IMR-90 (cell line): Measurements from ENCODE around the gene RPL23. TPM values are rescaled to one million over a fixed set of nuclear protein-coding genes. Genes with fewer than 3 reads are reported as not detected.

Source experiments
- ATAC-seq: fragments of 200-7000 bp; cut with Tn5 transposase; 2 replicates; pipeline ENCODE4 v1.9.1; 2020; ENCODE audit warnings: low read depth, mild to moderate bottlenecking, moderate library complexity
- BruUV-seq: library from RNA; stranded (reverse); fragments of 400-500 nt; replicated peaks from 2 replicates; lab custom pipeline; 2021; lab: Mats Ljungman, UMichigan
- CTCF ChIA-PET: fragments of 300-600 bp; formaldehyde crosslinking; extraction: SDS; loops from one replicate; lab custom pipeline; 2021; ENCODE audit warnings: antibody characterized with exemption; lab: Yijun Ruan, JAX
- POLR2A ChIA-PET: fragments of 300-600 bp; sonication (Branson Sonifier 250); formaldehyde crosslinking; loops from one replicate; lab custom pipeline; 2022; ENCODE audit warnings: antibody characterized with exemption; ENCODE audit not compliant: unreplicated experiment; lab: Charles Lee
- DNase-seq: peaks from one replicate; pipeline ENCODE4 v3.0.0; 2013
- H2AFZ ChIP-seq: replicated peaks from 2 replicates; pipeline ENCODE3; 2013; ENCODE audit warnings: low read length, mild to moderate bottlenecking; ENCODE audit not compliant: poor library complexity
- H2AK5ac ChIP-seq: 2 replicates; pipeline ENCODE4 v1.6.1; 2013; ENCODE audit warnings: low read depth, low read length, inconsistent platforms
- H2AK9ac ChIP-seq: replicated peaks from 2 replicates; pipeline ENCODE3; 2013; ENCODE audit warnings: mild to moderate bottlenecking, low read depth, low read length, moderate library complexity; ENCODE audit not compliant: poor library complexity
- H2BK120ac ChIP-seq: 2 replicates; pipeline ENCODE4 v1.6.1; 2013; ENCODE audit warnings: low read depth, low read length, inconsistent platforms
- H2BK15ac ChIP-seq: 3 replicates; pipeline ENCODE4 v1.6.1; 2013; ENCODE audit warnings: low read depth, low read length, inconsistent platforms
- H2BK20ac ChIP-seq: 2 replicates; pipeline ENCODE4 v1.6.1; 2013; ENCODE audit warnings: low read depth, mild to moderate bottlenecking, inconsistent platforms, low read length, moderate library complexity
- H2BK5ac ChIP-seq: 2 replicates; pipeline ENCODE4 v1.6.1; 2013; ENCODE audit warnings: mild to moderate bottlenecking, low read depth, low read length, inconsistent platforms; ENCODE audit not compliant: poor library complexity, severe bottlenecking
- H3K14ac ChIP-seq: replicated peaks from 2 replicates; pipeline ENCODE4 v1.6.1; 2013; ENCODE audit warnings: low read depth, low read length, inconsistent platforms
- H3K18ac ChIP-seq: 2 replicates; pipeline ENCODE4 v1.6.1; 2013; ENCODE audit warnings: low read depth, low read length, control low read depth
- H3K23ac ChIP-seq: 2 replicates; pipeline ENCODE4 v1.6.1; 2013; ENCODE audit warnings: low read depth, low read length, inconsistent platforms
- H3K27ac ChIP-seq: 2 replicates; pipeline ENCODE4 v1.5.1; 2013; ENCODE audit warnings: mild to moderate bottlenecking, control low read depth, low read length; ENCODE audit not compliant: insufficient read depth
- H3K27me3 ChIP-seq: 2 replicates; pipeline ENCODE4 v1.6.1; 2013; ENCODE audit warnings: low read length; ENCODE audit not compliant: control insufficient read depth, insufficient read depth
- H3K36me3 ChIP-seq: 2 replicates; pipeline ENCODE4 v1.6.1; 2013; ENCODE audit warnings: low read length, mixed read lengths; ENCODE audit not compliant: control insufficient read depth, insufficient read depth
- H3K4ac ChIP-seq: 2 replicates; pipeline ENCODE4 v1.6.1; 2013; ENCODE audit warnings: low read depth, low read length, inconsistent platforms
- H3K4me1 ChIP-seq: 2 replicates; pipeline ENCODE4 v1.6.1; 2013; ENCODE audit warnings: low read length, mixed read lengths; ENCODE audit not compliant: control insufficient read depth, insufficient read depth
- H3K4me2 ChIP-seq: 2 replicates; pipeline ENCODE4 v1.6.1; 2013; ENCODE audit warnings: low read depth, mild to moderate bottlenecking, control low read depth, low read length, moderate library complexity
- H3K4me3 ChIP-seq: 2 replicates; pipeline ENCODE4 v1.5.1; 2013; ENCODE audit warnings: low read depth, mild to moderate bottlenecking, control low read depth, low read length, moderate library complexity; ENCODE audit not compliant: insufficient read depth
- H3K56ac ChIP-seq: 2 replicates; pipeline ENCODE4 v1.6.1; 2013; ENCODE audit warnings: low read length, inconsistent platforms; ENCODE audit not compliant: insufficient read depth; ENCODE audit errors: extremely low read depth
- H3K79me1 ChIP-seq, 2 experiments: 2 replicates each; pipeline ENCODE4 v1.6.1; 2013; ENCODE audit warnings: low read length in 2 of 2, inconsistent platforms in 1 of 2, low read depth in 1 of 2
- H3K9ac ChIP-seq: 2 replicates; pipeline ENCODE4 v1.6.1; 2013; ENCODE audit warnings: low read depth, low read length, control low read depth
- H3K9me1 ChIP-seq: 2 replicates; pipeline ENCODE4 v1.6.1; 2013; ENCODE audit warnings: low read length, inconsistent platforms; ENCODE audit not compliant: insufficient read depth
- H3K9me3 ChIP-seq: 2 replicates; pipeline ENCODE4 v1.6.1; 2013; ENCODE audit warnings: low read length; ENCODE audit not compliant: control insufficient read depth, insufficient read depth
- H4K20me1 ChIP-seq: 2 replicates; pipeline ENCODE4 v1.6.1; 2013; ENCODE audit warnings: low read length, inconsistent platforms; ENCODE audit not compliant: insufficient read depth
- H4K5ac ChIP-seq: 2 replicates; pipeline ENCODE4 v1.6.1; 2013; ENCODE audit warnings: mild to moderate bottlenecking, low read depth, low read length, control low read depth
- H4K8ac ChIP-seq, 2 experiments: 2 replicates each; pipeline ENCODE4 v1.6.1; 2013; ENCODE audit warnings: low read depth in 2 of 2, low read length in 2 of 2, control low read depth in 1 of 2, inconsistent platforms in 1 of 2
- H4K91ac ChIP-seq: 2 replicates; pipeline ENCODE4 v1.6.1; 2013; ENCODE audit warnings: low read depth, low read length, inconsistent platforms; ENCODE audit not compliant: insufficient read depth
- BHLHE40 ChIP-seq: fragments of 150-350 bp; IDR thresholded peaks from 2 replicates; pipeline ENCODE4 v1.6.1; 2016; ENCODE audit warnings: mild to moderate bottlenecking, low read depth, low read length
- CEBPB ChIP-seq: IDR thresholded peaks from 2 replicates; pipeline ENCODE4 v1.6.1; 2012; ENCODE audit warnings: low read depth, low read length, improper control_type of control experiment
- CHD1 ChIP-seq: IDR thresholded peaks from 2 replicates; pipeline ENCODE4 v1.6.1; 2012; ENCODE audit warnings: low read depth, low read length, improper control_type of control experiment
- FOS ChIP-seq: fragments of 150-350 bp; IDR thresholded peaks from 2 replicates; pipeline ENCODE4 v1.6.1; 2016; ENCODE audit warnings: low read depth, low read length
- MAFK ChIP-seq: IDR thresholded peaks from 2 replicates; pipeline ENCODE4 v1.6.1; 2012; ENCODE audit warnings: low read depth, low read length, improper control_type of control experiment
- MAZ ChIP-seq: IDR thresholded peaks from 2 replicates; pipeline ENCODE4 v1.6.1; 2012; ENCODE audit warnings: low read depth, mild to moderate bottlenecking, low read length, improper control_type of control experiment, moderate library complexity, borderline replicate concordance
- MXI1 ChIP-seq: IDR thresholded peaks from 2 replicates; pipeline ENCODE4 v1.6.1; 2012; ENCODE audit warnings: low read depth, mild to moderate bottlenecking, low read length, moderate library complexity, borderline replicate concordance
- NFE2L2 ChIP-seq: fragments of 150-350 bp; IDR thresholded peaks from 2 replicates; pipeline ENCODE4 v1.6.1; 2016; ENCODE audit warnings: low read depth, mild to moderate bottlenecking, low read length
- POLR2A ChIP-seq: IDR thresholded peaks from 2 replicates; pipeline ENCODE4 v1.6.1; 2012; ENCODE audit warnings: mild to moderate bottlenecking, low read depth, low read length
- RAD21 ChIP-seq: IDR thresholded peaks from 2 replicates; pipeline ENCODE4 v1.6.1; 2012; ENCODE audit warnings: low read length, improper control_type of control experiment
- RCOR1 ChIP-seq: IDR thresholded peaks from 2 replicates; pipeline ENCODE4 v1.6.1; 2012; ENCODE audit warnings: mild to moderate bottlenecking, low read length, improper control_type of control experiment; ENCODE audit not compliant: insufficient replicate concordance
- RFX5 ChIP-seq: IDR thresholded peaks from 2 replicates; pipeline ENCODE4 v1.8.0; 2012; ENCODE audit warnings: low read depth, mild to moderate bottlenecking, low read length, moderate library complexity
- SMC3 ChIP-seq: fragments of 150-350 bp; IDR thresholded peaks from 2 replicates; pipeline ENCODE4 v1.6.1; 2016; ENCODE audit warnings: low read depth, mild to moderate bottlenecking, antibody characterized with exemption, low read length, moderate library complexity
- WGBS, 2 experiments: methylation state at CpG; one replicate each; pipeline versions ENCODE4 v1.1.5 to v1.1.7; 2013; ENCODE audit warnings: missing lambda C conversion rate in 2 of 2; ENCODE audit not compliant: insufficient read length in 1 of 2; ENCODE audit errors: extremely low coverage in 2 of 2; 5-methylcytosine and 5-hydroxymethylcytosine counted together
- dilution Hi-C: fragments of 300-500 bp; cut with HindIII; formaldehyde crosslinking; loops from one replicate; pipeline ENCODE4 v1.14.3; 2018; ENCODE audit warnings: low sequenced_read_pairs; ENCODE audit not compliant: unreplicated experiment
- in situ Hi-C: fragments of 300-500 bp; cut with MboI; formaldehyde crosslinking; loops from 3 replicates; pipeline ENCODE4 v1.14.3; 2019; ENCODE audit warnings: low sequenced_read_pairs, inconsistent platforms, mixed read lengths
- intact Hi-C: fragments of 100-400 bp; cut with micrococcal nuclease; formaldehyde crosslinking; loops from 2 replicates; pipeline ENCODE4 v1.10.0; 2022
- polyA plus RNA-seq, 3 experiments: library from polyadenylated mRNA; depleted of rRNA; stranded (reverse); fragments of >200 nt; gene quantifications; 2 replicates each; pipeline ENCODE4 v1.2.3, GENCODE V29; 2012; ENCODE audit warnings: low replicate concordance in 1 of 3
- total RNA-seq: library from RNA; depleted of rRNA; stranded (reverse); fragments of >200 nt; gene quantifications from 2 replicates; pipeline ENCODE4 v1.2.3, GENCODE V29; 2012
- TF ChIP-seq, protein P1 (sequence below): fragments of 150-350 bp; IDR thresholded peaks from 2 replicates; pipeline ENCODE4 v1.6.1; 2016; ENCODE audit warnings: low read depth, mild to moderate bottlenecking, low read length, moderate library complexity, borderline replicate concordance
- TF ChIP-seq, protein P2 (sequence below): conservative IDR thresholded peaks from 2 replicates; pipeline ENCODE4 v1.5.1; 2012; ENCODE audit warnings: mild to moderate bottlenecking, low read depth, low read length, improper control_type of control experiment
- TF ChIP-seq, protein P3 (sequence below): fragments of 150-350 bp; IDR thresholded peaks from 2 replicates; pipeline ENCODE4 v1.6.1; 2017; ENCODE audit warnings: mild to moderate bottlenecking, antibody characterized with exemption, low read length, low read depth

RPL23 gene
- total and polyA plus RNA-seq, 2 of the 4 experiments (the other 2 are of a cell fraction): 1,170 to 2,308 TPM

DNA sequence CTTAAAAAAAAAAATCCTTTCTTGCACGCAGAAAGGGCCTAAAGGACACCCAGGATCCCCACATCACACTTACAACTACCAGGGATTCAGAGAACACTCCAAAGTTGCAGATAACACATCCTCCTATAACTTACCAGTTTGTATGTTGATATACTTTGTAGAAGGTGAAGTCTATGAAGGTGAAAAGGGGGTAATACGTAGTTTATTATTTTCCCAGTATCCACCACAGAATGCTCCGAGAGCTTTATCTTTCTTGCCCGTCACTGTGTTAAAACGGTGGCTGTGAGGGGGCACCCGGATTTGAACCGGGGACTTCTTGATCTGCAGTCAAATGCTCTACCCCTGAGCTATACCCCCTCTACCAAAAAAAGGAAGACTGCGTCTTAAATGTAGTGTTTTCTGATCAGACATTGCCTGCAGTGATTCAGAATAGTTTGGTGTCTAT, 7.9 kb upstream of the RPL23 start:
- no peak overlapping the region for H2BK15ac ChIP-seq
- BruUV-seq: no TSS peak
- ChIA-PET POLR2A (interaction anchor here (0.7 kb wide), 1 partner anchor 19 kb away, joined by 3 read pairs; no protein-coding TSS in a partner anchor), CTCF (no interaction called here)
- DNase-seq (no peak), ATAC-seq (peak; percentile 10; the same call in 1 of the 2 replicates)
- H3K9ac ChIP-seq: no peak overlapping the region
- H3K27ac ChIP-seq: no peak overlapping the region
- no peak overlapping the region for H2AK9ac ChIP-seq
- H3K9me1 ChIP-seq: 0 out of 2 replicates have a peak, but pooled peaks cover 3% of the 10 kb centered on the region
- in situ Hi-C loops: no loop called here
- H4K20me1 ChIP-seq: no peaks in the 10 kb centered on the region
- no peak overlapping the region for H4K5ac ChIP-seq
- no peak overlapping the region for H2BK120ac ChIP-seq
- no peak overlapping the region for H2BK5ac ChIP-seq
- no peak overlapping the region for H3K14ac ChIP-seq
- no peaks in the 10 kb centered on the region for H3K27me3 ChIP-seq
- H2AFZ ChIP-seq: no peak overlapping the region
- no peaks in the 10 kb centered on the region for H3K36me3 ChIP-seq
- no peak for TF ChIP-seq SMC3
- TF ChIP-seq, protein P1, sequence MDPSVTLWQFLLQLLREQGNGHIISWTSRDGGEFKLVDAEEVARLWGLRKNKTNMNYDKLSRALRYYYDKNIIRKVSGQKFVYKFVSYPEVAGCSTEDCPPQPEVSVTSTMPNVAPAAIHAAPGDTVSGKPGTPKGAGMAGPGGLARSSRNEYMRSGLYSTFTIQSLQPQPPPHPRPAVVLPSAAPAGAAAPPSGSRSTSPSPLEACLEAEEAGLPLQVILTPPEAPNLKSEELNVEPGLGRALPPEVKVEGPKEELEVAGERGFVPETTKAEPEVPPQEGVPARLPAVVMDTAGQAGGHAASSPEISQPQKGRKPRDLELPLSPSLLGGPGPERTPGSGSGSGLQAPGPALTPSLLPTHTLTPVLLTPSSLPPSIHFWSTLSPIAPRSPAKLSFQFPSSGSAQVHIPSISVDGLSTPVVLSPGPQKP: no peak
- TF ChIP-seq RFX5: no peak
- TF ChIP-seq, protein P2, sequence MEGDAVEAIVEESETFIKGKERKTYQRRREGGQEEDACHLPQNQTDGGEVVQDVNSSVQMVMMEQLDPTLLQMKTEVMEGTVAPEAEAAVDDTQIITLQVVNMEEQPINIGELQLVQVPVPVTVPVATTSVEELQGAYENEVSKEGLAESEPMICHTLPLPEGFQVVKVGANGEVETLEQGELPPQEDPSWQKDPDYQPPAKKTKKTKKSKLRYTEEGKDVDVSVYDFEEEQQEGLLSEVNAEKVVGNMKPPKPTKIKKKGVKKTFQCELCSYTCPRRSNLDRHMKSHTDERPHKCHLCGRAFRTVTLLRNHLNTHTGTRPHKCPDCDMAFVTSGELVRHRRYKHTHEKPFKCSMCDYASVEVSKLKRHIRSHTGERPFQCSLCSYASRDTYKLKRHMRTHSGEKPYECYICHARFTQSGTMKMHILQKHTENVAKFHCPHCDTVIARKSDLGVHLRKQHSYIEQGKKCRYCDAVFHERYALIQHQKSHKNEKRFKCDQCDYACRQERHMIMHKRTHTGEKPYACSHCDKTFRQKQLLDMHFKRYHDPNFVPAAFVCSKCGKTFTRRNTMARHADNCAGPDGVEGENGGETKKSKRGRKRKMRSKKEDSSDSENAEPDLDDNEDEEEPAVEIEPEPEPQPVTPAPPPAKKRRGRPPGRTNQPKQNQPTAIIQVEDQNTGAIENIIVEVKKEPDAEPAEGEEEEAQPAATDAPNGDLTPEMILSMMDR: no peak
- TF ChIP-seq POLR2A: no peak
- no peak for TF ChIP-seq BHLHE40
- no peak for TF ChIP-seq FOS
- TF ChIP-seq MAFK: no peak
- TF ChIP-seq RCOR1: no peak
- TF ChIP-seq MXI1: no peak
- no peak for TF ChIP-seq CEBPB
- TF ChIP-seq NFE2L2: no peak
- TF ChIP-seq CHD1: no peak
- no peak for TF ChIP-seq RAD21
- no peak for TF ChIP-seq MAZ
- TF ChIP-seq, protein P3, sequence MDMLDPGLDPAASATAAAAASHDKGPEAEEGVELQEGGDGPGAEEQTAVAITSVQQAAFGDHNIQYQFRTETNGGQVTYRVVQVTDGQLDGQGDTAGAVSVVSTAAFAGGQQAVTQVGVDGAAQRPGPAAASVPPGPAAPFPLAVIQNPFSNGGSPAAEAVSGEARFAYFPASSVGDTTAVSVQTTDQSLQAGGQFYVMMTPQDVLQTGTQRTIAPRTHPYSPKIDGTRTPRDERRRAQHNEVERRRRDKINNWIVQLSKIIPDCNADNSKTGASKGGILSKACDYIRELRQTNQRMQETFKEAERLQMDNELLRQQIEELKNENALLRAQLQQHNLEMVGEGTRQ: no peak
- no peak overlapping the region for H3K23ac ChIP-seq
- H3K4me3 ChIP-seq: no peak overlapping the region
- no peak overlapping the region for H3K4me2 ChIP-seq
- peaks cover 0 to 3% of the 10 kb centered on the region in 2 experiments; a peak in 1 of 4 replicates for H3K79me1 ChIP-seq
- no peak overlapping the region for H3K4ac ChIP-seq
- WGBS, 2 experiments: no CpG with 5 or more reads among the region's 8 CpGs
- H4K91ac ChIP-seq: no peak overlapping the region
- H2AK5ac ChIP-seq: no peak overlapping the region
- H3K4me1 ChIP-seq: peaks cover 4% of the 10 kb centered on the region; the same call in 1 of the 2 replicates
- H3K18ac ChIP-seq: no peak overlapping the region
- intact Hi-C loops: no loop called here
- dilution Hi-C loops: no loop called here
- H2BK20ac ChIP-seq: no peak overlapping the region
- H3K56ac ChIP-seq: no peak overlapping the region
- H3K9me3 ChIP-seq: no peaks in the 10 kb centered on the region
- H4K8ac ChIP-seq: no peak overlapping the region
